Activated CD4-positive, alpha-beta T cell treated with anti-CD3 and anti-CD28 coated beads, Interleukin-2, Interleukin-6, amounts not matched to agents 100 ng/mL and 50 ng/mL, durations not matched to agents 16 hours and 8 hours (primary cell): ENCODE results near the gene CARD19.

Experiments
- DNase-seq: peaks from one replicate; pipeline ENCODE4 v3.0.0-alpha.2; 2020

The CARD19 gene

GRCh38 chr9:93121316-93122241, 25.6 kb downstream of the CARD19 start:
- DNase-seq, result no peak

DNA sequence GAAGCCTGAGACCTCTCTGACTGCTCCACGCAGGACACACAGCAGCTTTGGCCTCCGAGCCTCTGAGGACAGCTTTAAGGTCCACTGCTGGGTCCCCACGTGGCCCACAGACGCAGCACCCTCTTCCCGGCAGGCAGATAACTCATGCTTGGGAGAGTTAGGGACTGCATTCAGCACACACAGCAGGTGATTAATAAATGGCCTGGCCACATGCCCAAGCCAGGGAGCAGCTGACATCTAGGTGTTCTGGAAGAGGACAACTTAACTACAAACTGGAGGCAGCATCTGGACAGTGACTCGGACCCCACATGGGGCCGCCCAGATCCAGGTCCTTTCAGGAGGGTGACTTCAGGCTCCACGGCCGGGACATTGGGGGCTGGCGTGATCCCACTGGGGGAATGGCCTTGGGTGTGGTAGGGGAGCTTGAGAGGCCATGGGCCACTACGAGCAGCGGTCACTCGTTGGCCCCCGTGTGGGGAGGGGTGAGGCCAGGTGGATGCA, 26.8 kb downstream of the CARD19 start:
- DNase-seq, result no peak

DNA sequence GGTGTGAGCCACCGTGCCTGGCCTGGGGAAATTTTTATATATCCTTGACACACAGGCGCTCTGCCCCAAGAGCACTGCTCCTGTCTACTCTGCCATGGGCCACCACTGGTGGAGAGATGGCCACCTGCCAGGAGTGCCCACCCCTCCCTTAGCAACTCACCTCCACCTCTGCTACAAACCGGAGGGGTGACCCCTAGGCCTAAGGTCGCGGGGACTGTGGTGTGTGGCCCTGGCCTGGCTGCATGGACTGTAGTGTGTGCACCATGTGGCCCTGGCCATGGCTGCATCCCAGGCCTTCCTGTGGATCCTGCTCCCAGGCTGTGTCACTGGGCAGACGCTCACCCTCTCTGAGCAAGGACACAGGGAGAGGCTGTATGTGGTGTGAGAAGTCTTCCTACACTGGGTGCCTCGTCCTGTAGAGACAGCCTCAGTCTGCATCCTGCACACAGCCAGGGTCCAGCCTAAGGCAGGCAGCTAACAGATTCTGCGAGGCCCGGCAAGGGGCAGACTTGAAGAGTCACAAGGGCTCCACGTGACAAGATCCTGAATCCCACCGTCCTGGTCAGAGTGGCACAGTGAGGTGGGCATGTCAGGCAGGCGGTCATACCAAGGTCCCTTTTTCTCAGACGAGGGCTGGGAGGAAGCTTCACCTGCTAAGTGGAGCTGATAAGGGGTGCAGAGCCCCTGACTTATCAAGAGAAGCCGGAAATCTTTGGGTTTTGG, 27.7 kb downstream of the CARD19 start:
- DNase-seq, result no peak

GRCh38 chr9:93124793-93125192, 28.8 kb downstream of the CARD19 start:
- no peak for DNase-seq

DNA sequence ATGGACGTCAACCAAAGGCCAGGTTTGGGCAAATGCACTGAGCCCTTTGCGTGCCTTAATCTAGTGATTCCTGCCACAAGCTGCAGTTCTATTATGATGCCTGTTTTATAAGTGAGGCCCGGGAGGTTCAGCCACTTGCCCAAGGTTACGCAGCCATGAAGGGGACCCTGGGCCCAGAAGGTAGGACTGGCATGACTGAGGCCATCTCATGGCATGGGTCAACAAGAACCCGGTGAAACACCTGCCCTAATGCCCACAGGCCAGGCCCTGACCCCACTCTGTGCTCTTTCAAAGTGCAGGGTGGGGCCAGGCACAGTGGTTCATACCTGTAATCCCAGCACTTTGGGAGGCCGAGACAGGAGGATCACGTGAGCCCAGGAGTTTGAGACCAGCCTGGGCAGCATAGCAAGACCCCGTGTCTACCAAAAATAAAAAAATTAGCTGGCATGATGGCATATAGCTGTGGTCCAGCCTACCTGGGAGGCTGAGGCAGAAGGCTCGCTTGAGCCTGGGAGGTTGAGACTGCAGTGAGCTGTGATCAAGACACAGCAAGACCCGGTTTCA, 29.4 kb downstream of the CARD19 start:
- DNase-seq, result no peak

GRCh38 chr9:93126151-93126781, 30.2 kb downstream of the CARD19 start:
- DNase-seq, result no peak

- no peak for DNase-seq
Observed at GRCh38 chr9:93126825-93127368, 30.9 kb downstream of the CARD19 start.

GRCh38 chr9:93127395-93127911, 31.4 kb downstream of the CARD19 start:
- no peak for DNase-seq

- no peak for DNase-seq
Observed at GRCh38 chr9:93128011-93128714, 32.1 kb downstream of the CARD19 start.

DNA sequence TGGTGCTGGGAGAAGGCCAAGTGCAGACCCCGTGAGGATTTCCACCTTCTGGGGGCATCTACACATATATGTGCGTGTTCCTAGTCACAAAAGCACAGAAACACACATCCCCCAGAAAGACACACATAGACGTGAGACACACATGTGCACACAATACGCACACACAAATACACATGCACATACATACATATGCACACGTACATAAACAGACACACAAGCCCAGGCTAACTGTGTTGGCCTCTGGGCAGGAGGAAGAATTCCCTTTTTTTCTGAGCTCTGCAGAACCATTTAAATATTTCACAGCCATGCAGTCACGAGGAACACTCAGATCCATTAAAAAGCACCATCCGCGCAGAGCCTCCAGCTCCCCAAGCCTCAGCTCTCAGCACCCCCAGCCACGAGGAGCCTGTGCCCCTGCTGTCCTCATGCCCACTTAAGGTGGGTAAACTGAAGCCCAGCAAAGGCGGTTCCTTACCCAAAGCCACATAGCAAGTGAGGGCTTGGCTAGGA, 32.8 kb downstream of the CARD19 start:
- DNase-seq, result no peak

DNA sequence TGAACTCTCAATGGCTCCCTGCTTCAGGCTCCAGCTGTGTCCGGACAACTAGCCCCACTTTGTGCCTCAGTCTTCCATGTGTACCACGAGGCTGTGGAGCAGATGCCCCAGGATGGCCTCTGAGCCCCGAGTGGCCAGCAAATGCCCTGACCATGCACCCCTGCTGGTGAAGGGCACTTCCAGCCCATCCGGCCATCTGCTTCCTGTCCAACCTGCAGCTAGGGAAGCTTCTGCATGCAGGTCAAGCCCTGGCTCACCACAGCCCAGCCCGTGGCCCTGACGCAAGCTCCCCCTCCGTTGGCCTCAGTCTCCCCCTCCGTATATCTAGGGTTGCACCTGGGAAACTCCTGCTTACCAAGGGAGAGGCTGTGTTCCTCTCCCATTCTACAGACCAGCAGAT, 33.3 kb downstream of the CARD19 start:
- DNase-seq, result no peak

GRCh38 chr9:93129691-93130500, 33.9 kb downstream of the CARD19 start:
- DNase-seq, result no peak

DNA sequence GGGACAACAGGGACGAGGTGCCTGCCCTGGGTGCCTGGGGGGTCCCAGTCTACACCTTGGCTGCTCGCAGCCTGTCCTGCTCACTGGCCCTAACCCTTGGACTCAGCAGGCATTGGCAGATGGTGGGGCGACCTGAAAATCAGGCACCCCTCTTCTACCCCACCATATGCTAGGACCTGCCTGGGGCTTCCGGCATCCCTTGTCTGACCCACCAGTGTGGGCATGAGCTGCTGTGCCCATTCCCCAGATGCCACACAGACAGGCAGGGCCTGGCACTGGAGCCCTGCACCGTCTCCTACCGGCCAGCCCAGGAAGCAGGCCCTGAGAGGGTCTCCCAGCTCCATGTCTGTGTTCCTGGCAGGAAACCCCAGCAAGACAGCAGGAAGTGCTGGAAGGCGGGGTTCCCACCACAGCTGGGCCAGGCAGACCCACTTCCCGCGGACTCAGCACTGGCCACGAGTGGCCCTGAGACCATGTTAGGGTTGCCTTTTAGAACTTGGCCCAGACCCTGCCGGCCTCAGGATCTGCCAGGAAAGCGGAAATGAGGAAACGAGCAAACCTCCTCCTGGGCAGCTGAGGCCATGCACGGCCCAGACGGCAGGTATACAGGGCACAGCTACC, 35.0 kb downstream of the CARD19 start:
- no peak for DNase-seq

- no peak for DNase-seq
Observed at GRCh38 chr9:93131599-93132286, 35.7 kb downstream of the CARD19 start.

GRCh38 chr9:93132287-93132927, 36.4 kb downstream of the CARD19 start:
- no peak for DNase-seq

DNA sequence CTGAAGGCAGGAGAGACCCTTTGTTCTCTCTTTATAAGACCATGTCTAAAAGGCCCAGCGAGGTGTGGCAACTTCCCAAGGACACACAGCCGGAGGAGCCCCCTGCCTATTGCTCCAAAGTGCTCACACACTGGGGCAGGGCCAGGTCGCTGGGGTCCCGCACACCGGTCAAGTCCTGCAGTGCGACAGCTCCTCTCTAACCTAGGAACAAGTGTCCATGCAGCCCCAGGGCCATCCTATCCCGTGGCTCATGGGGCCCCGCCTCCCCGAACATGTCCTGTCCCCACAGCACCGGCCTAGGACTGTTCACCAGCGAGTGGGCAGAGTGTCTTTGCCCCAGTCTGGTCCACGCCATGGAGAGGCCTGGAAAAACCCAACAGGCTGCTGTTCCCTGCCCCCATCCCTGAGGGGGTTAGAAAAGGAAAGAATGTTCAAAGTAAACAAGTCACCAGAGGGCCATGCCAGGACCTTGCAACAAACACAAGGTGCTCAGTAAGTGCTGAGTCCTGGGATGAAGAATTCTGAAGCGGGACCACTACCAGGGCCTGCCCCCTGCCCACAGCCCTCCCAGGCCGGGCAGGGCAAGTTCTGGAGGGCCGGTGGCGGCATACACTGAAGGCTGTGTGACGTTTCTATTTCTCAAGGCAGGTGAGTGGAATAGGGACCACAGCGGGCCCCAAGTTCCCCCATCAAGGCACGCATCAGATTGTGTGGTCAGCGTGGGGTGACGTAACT, 37.1 kb downstream of the CARD19 start:
- DNase-seq, result peak; percentile 69

- DNase-seq, result no peak
Observed at GRCh38 chr9:93133681-93134014, 37.6 kb downstream of the CARD19 start.

GRCh38 chr9:93134015-93134739, 38.2 kb downstream of the CARD19 start, which contains the start of gene NINJ1:
Gene NINJ1 (minus strand): TSS chr9:93134251. CDS start chr9:93134217, 34 bp downstream.
- DNase-seq, result peak; percentile 86
